DOHH2 (cell line): ENCODE results near the gene RRM1.

ENCODE experiments used
- H3F3A ChIP-seq: fragments of 200-600 bp; sonication (generic), shearing (Covaris generic); 2 replicates; pipeline ENCODE4 v1.6.0; 2016; ENCODE audit warnings: antibody characterized with exemption, mild to moderate bottlenecking; ENCODE audit not compliant: control insufficient read depth, insufficient read depth
- H3K27ac ChIP-seq: fragments of 200-600 bp; sonication (generic); 2 replicates; pipeline ENCODE4 v1.5.1; 2014; ENCODE audit warnings: low read depth, mild to moderate bottlenecking, low read length, moderate library complexity
- H3K27me3 ChIP-seq: fragments of 200-600 bp; sonication (generic); 2 replicates; pipeline ENCODE4 v1.6.1; 2014; ENCODE audit warnings: mild to moderate bottlenecking, low read length, mixed read lengths; ENCODE audit not compliant: control insufficient read depth
- H3K36me3 ChIP-seq: fragments of 200-600 bp; sonication (generic); 2 replicates; pipeline ENCODE4 v1.6.1; 2014; ENCODE audit warnings: mild to moderate bottlenecking, low read length, moderate library complexity, mixed read lengths; ENCODE audit not compliant: control insufficient read depth
- H3K4me1 ChIP-seq: fragments of 200-600 bp; sonication (generic); 2 replicates; pipeline ENCODE4 v1.6.1; 2014; ENCODE audit warnings: mild to moderate bottlenecking, low read length, mixed read lengths; ENCODE audit not compliant: control insufficient read depth
- H3K4me2 ChIP-seq: fragments of 200-600 bp; sonication (generic); 2 replicates; pipeline ENCODE4 v1.6.0; 2014; ENCODE audit warnings: mild to moderate bottlenecking, low read length, moderate library complexity
- H3K4me3 ChIP-seq: fragments of 200-600 bp; sonication (generic); 2 replicates; pipeline ENCODE4 v1.5.1; 2014; ENCODE audit warnings: mild to moderate bottlenecking, low read length, mixed read lengths
- H3K79me2 ChIP-seq: fragments of 200-600 bp; sonication (generic); 2 replicates; pipeline ENCODE4 v1.6.1; 2014; ENCODE audit warnings: mild to moderate bottlenecking, low read length, mixed read lengths; ENCODE audit not compliant: control insufficient read depth
- H3K9me2 ChIP-seq: fragments of 200-600 bp; sonication (generic); replicated peaks from 2 replicates; pipeline ENCODE4 v1.6.1; 2014; ENCODE audit warnings: mild to moderate bottlenecking, low read length, mixed read lengths; ENCODE audit not compliant: control insufficient read depth
- H3K9me3 ChIP-seq: fragments of 200-600 bp; sonication (generic); 2 replicates; pipeline ENCODE4 v1.6.1; 2014; ENCODE audit warnings: antibody characterized with exemption, low read length, mixed read lengths; ENCODE audit not compliant: control insufficient read depth, insufficient read depth
- H4K20me1 ChIP-seq: fragments of 200-600 bp; sonication (generic); 2 replicates; pipeline ENCODE4 v1.6.0; 2014; ENCODE audit warnings: low read depth, mild to moderate bottlenecking, antibody characterized with exemption, low read length, moderate library complexity; ENCODE audit not compliant: control insufficient read depth, insufficient read depth
- EZH2phosphoT487 ChIP-seq: fragments of 200-600 bp; sonication (generic); IDR thresholded peaks from 2 replicates; pipeline ENCODE4 v1.6.1; 2017; ENCODE audit warnings: borderline replicate concordance, mild to moderate bottlenecking, antibody characterized with exemption, low read length, moderate library complexity, mixed read lengths
- TF ChIP-seq, protein P1 (sequence below): fragments of 200-600 bp; sonication (generic); IDR thresholded peaks from one replicate; pipeline ENCODE4 v1.5.1; 2014; ENCODE audit warnings: antibody characterized with exemption, mild to moderate bottlenecking, low read depth, low read length; ENCODE audit not compliant: poor library complexity, severe bottlenecking

Gene RRM1

DNA sequence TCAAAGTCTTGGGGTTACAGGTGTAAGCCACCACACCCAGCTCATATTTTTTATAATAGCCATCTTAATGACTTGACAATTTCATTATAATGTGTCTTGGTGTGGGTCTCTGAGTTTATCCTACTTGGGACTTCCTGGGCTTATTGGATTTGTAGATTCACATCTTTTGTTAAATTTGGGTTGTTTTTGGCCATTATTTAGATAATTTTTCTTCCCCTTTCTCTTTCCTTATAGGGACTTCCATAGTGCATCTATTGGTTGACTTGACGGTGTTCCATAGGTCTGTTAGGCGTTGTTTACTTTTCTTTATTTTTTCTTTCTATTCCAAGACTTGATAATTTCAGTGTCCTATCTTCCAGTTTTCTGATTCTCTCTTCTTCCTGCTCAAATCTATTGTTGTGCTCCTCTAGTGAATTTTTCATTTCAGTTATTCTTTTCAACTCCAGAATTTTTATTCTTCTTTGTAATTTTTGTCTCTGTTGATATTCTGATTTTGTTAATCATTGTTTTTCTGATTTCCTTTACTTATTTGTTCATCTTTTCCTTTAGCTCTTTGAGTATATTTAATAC, 45.6 kb downstream of the RRM1 start:
- peaks cover 70% of the 10 kb centered on the region for H3K36me3 ChIP-seq
- no peak for TF ChIP-seq EZH2phosphoT487
- TF ChIP-seq, protein P1, sequence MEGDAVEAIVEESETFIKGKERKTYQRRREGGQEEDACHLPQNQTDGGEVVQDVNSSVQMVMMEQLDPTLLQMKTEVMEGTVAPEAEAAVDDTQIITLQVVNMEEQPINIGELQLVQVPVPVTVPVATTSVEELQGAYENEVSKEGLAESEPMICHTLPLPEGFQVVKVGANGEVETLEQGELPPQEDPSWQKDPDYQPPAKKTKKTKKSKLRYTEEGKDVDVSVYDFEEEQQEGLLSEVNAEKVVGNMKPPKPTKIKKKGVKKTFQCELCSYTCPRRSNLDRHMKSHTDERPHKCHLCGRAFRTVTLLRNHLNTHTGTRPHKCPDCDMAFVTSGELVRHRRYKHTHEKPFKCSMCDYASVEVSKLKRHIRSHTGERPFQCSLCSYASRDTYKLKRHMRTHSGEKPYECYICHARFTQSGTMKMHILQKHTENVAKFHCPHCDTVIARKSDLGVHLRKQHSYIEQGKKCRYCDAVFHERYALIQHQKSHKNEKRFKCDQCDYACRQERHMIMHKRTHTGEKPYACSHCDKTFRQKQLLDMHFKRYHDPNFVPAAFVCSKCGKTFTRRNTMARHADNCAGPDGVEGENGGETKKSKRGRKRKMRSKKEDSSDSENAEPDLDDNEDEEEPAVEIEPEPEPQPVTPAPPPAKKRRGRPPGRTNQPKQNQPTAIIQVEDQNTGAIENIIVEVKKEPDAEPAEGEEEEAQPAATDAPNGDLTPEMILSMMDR: no peak
- H3K27ac ChIP-seq: no peak overlapping the region
- no peak overlapping the region for H3K4me2 ChIP-seq
- no peaks in the 10 kb centered on the region for H3K9me2 ChIP-seq
- no peaks in the 10 kb centered on the region for H3K79me2 ChIP-seq
- H3K9me3 ChIP-seq: no peaks in the 10 kb centered on the region
- no peaks in the 10 kb centered on the region for H3K4me1 ChIP-seq
- no peaks in the 10 kb centered on the region for H4K20me1 ChIP-seq
- H3F3A ChIP-seq: no peaks in the 10 kb centered on the region
- no peak overlapping the region for H3K4me3 ChIP-seq
- H3K27me3 ChIP-seq: no peaks in the 10 kb centered on the region

DNA sequence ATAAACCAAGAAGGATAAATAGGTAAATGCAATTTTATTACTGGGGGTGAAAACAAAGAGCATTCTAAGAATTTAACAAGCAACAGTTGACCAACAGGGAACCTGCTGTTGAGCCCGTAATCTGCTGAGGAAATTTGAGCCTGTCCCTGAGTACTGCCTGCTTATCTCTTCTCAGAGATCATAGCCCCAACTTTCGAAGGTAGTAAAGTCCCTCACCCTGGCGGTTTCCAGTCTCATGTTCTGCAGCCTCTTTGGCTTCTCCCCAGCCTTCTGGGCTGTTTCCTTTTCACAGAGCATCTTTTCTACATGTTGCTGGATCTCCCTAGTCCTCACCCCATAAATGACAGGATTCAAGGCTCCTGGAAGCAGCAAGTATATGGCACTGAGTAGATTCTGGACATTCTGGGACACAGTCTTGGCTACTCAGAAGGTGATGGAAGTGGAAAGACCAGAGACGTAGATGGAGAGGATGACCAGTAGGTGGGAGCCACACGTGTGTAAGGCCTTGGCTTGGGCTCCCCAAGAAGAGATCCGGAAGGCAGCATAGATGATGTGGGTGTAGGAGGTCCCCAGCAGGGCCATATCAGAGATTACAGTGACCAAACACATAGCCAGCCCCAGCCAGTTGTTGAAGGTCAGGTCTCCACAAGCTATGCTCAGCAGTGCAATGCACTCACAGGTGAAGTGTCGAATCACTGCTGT, 51.6 kb downstream of the RRM1 start:
- peaks cover 25% of the 10 kb centered on the region for H3K36me3 ChIP-seq
- no peaks in the 10 kb centered on the region for H3F3A ChIP-seq
- H3K9me3 ChIP-seq: no peaks in the 10 kb centered on the region
- H4K20me1 ChIP-seq: no peaks in the 10 kb centered on the region
- H3K9me2 ChIP-seq: no peaks in the 10 kb centered on the region
- no peak overlapping the region for H3K4me2 ChIP-seq
- TF ChIP-seq, protein P1: no peak
- no peak for TF ChIP-seq EZH2phosphoT487
- H3K79me2 ChIP-seq: no peaks in the 10 kb centered on the region
- H3K4me3 ChIP-seq: no peak overlapping the region
- H3K27me3 ChIP-seq: no peaks in the 10 kb centered on the region
- H3K4me1 ChIP-seq: no peaks in the 10 kb centered on the region
- H3K27ac ChIP-seq: no peak overlapping the region

DNA sequence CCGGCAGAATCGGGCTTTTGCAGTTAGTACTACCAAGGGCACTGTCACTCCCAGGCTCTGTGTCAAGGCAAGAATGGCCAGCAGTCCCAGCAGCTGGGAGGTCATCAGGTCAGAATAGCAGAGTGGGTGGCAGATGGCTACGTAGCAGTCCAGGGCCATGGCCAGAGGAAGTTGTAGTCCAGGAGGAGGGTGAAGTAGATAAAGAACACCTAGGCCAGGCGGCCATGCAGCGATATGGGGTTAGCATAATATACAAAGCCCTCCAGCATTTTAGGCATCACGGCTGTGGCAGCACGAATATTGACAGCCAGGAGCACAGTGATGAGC, 52.1 kb downstream of the RRM1 start:
- Histone ChIP-seq H3K4me2 (no peak overlapping the region), H3K27me3 (no peaks in the 10 kb centered on the region), H3K4me1 (no peaks in the 10 kb centered on the region), H3K9me3 (no peaks in the 10 kb centered on the region), H3K27ac (no peak overlapping the region), H3K79me2 (no peaks in the 10 kb centered on the region), H3K4me3 (no peak overlapping the region), H3K36me3 (peaks cover 20% of the 10 kb centered on the region), H3F3A (no peaks in the 10 kb centered on the region), H3K9me2 (no peaks in the 10 kb centered on the region), H4K20me1 (no peaks in the 10 kb centered on the region)
- TF ChIP-seq EZH2phosphoT487: no peak

DNA sequence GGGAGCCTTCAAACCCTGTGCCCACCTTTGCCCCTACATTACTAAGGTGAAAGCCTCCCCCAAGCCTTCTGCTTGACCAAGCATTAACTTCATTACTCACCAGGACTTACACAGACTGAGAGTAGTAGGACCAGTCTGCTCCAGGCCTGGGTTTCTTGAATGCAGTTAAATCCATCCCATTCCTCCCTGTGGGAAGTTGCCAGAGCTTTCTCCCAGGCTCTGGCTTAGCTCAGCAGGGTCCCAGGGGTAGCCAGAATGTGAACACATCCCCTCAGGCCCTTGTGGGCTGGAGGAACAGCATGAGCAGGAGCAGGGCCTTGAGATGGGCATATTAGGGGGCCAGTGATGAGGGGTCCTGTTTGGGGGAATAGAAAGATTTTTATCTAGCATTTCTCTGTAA, 59.9 kb downstream of the RRM1 start:
- Histone ChIP-seq H3K9me2 (no peaks in the 10 kb centered on the region), H3K4me1 (no peaks in the 10 kb centered on the region), H3K27ac (no peak overlapping the region), H3K4me3 (no peak overlapping the region), H3K27me3 (no peaks in the 10 kb centered on the region), H3K4me2 (no peak overlapping the region), H3K9me3 (no peaks in the 10 kb centered on the region), H3K79me2 (no peaks in the 10 kb centered on the region), H3K36me3 (no peaks in the 10 kb centered on the region), H4K20me1 (no peaks in the 10 kb centered on the region), H3F3A (no peaks in the 10 kb centered on the region)
- TF ChIP-seq, protein P1: no peak
- TF ChIP-seq EZH2phosphoT487: no peak
